ENCODE results near the gene ZFHX3.
"Not testable (repeated sequence)": the region's sequence is repeated elsewhere in the genome, so short reads cannot be mapped to it uniquely, and the experiment has no call there.

ZFHX3 gene

GRCh38 chr16:72995882-72996270 is 52.1 kb downstream of the ZFHX3 start:
- not testable (repeated sequence) for DNase-seq

GRCh38 chr16:72995151-72995881 is 52.6 kb downstream of the ZFHX3 start:
- no peak for DNase-seq

GRCh38 chr16:72992142-72992601 is 55.8 kb downstream of the ZFHX3 start:
- no peak for DNase-seq

- no peak for DNase-seq
Observed at GRCh38 chr16:72991644-72992043, 56.3 kb downstream of the ZFHX3 start.

- no peak for DNase-seq
Observed at GRCh38 chr16:72991211-72991610, 56.7 kb downstream of the ZFHX3 start.

- DNase-seq = no peak
Observed at GRCh38 chr16:72990571-72990970, 57.4 kb downstream of the ZFHX3 start.

GRCh38 chr16:72989579-72990551 is 58.1 kb downstream of the ZFHX3 start:
- DNase-seq = no peak

- not testable (repeated sequence) for DNase-seq
Observed at GRCh38 chr16:72989203-72989578, 58.7 kb downstream of the ZFHX3 start.

- no peak for DNase-seq
Observed at GRCh38 chr16:72988569-72988968, 59.4 kb downstream of the ZFHX3 start.

- no peak for DNase-seq
Observed at GRCh38 chr16:72987480-72987901, 60.4 kb downstream of the ZFHX3 start.

- DNase-seq = no peak
Observed at GRCh38 chr16:72985995-72986394, 61.9 kb downstream of the ZFHX3 start.

- DNase-seq = no peak
Observed at GRCh38 chr16:72985148-72985941, 62.6 kb downstream of the ZFHX3 start.

GRCh38 chr16:72983728-72984350 is 64.1 kb downstream of the ZFHX3 start:
- no peak for DNase-seq

GRCh38 chr16:72983241-72983640 is 64.7 kb downstream of the ZFHX3 start:
- no peak for DNase-seq

GRCh38 chr16:72979974-72980373 is 68.0 kb downstream of the ZFHX3 start:
- no peak for DNase-seq

- DNase-seq = no peak
Observed at GRCh38 chr16:72978212-72978611, 69.7 kb downstream of the ZFHX3 start.

- DNase-seq = no peak
Observed at GRCh38 chr16:72977127-72977526, 70.8 kb downstream of the ZFHX3 start.

- DNase-seq = no peak
Observed at GRCh38 chr16:72976438-72977064, 71.4 kb downstream of the ZFHX3 start.

GRCh38 chr16:72975809-72976437 is 72.0 kb downstream of the ZFHX3 start:
- DNase-seq = no peak

- no peak for DNase-seq
Observed at GRCh38 chr16:72974142-72974769, 73.7 kb downstream of the ZFHX3 start.
